Omental fat pad (tissue), 4 donors: ENCODE measurements around the gene UCP2. TPM values are rescaled to one million over a fixed set of nuclear protein-coding genes. Genes with fewer than 3 reads are reported as not detected.
"Not testable (repeated sequence)": the region's sequence is repeated elsewhere in the genome, so short reads cannot be mapped to it uniquely, and the experiment has no call there.

Experiments
- ATAC-seq: fragments of 150-250 bp; one replicate; pipeline ENCODE4 v1.9.1; 2016; ENCODE audit warnings: mild to moderate bottlenecking, moderate library complexity; ENCODE audit not compliant: low FRiP score
- DNase-seq: peaks from one replicate; pipeline ENCODE4 v3.0.0-alpha.2; 2019; ENCODE audit warnings: low spot score
- CTCF ChIP-seq, 3 donors: fragments of 450-650 bp; IDR thresholded peaks; one replicate each; pipeline ENCODE4 v1.5.1; 2016 to 2017; ENCODE audit warnings: antibody characterized with exemption in 3 of 3, mild to moderate bottlenecking in 3 of 3, moderate library complexity in 2 of 3
- total RNA-seq, 4 donors: library from RNA; depleted of rRNA; stranded (reverse); fragments of >200 nt; gene quantifications; one replicate each; pipeline ENCODE4 v1.1.0, GENCODE V29; 2016

The UCP2 gene
- total RNA-seq, 4 donors from 2014 or later, result 58.9 to 163 (median 131) TPM

GRCh38 chr11:73946798-73947458 is 35.7 kb downstream of the UCP2 start:
- ATAC-seq, result no peak
- TF ChIP-seq CTCF (IDR thresholded peaks at IDR 0.05), result no peak
- no peak for DNase-seq

GRCh38 chr11:73945396-73945795 is 37.2 kb downstream of the UCP2 start:
- DNase-seq (no peak), ATAC-seq (no peak)
- TF ChIP-seq CTCF (IDR thresholded peaks at IDR 0.05), result no peak

- no peak for TF ChIP-seq CTCF (IDR thresholded peaks at IDR 0.05)
- no peak for ATAC-seq
- no peak for DNase-seq
Observed at GRCh38 chr11:73944901-73945300, 37.7 kb downstream of the UCP2 start.

GRCh38 chr11:73944085-73944484 is 38.6 kb downstream of the UCP2 start:
- TF ChIP-seq CTCF (IDR thresholded peaks at IDR 0.05), result no peak
- DNase-seq (no peak), ATAC-seq (no peak)

GRCh38 chr11:73942010-73942409 is 40.6 kb downstream of the UCP2 start:
- ATAC-seq (no peak), DNase-seq (no peak)
- TF ChIP-seq CTCF (IDR thresholded peaks at IDR 0.05), result no peak

GRCh38 chr11:73940801-73941570 is 41.7 kb downstream of the UCP2 start:
- TF ChIP-seq CTCF (IDR thresholded peaks at IDR 0.05), result no peak
- DNase-seq, result no peak
- ATAC-seq, result no peak

- ATAC-seq, result no peak
- no peak for TF ChIP-seq CTCF (IDR thresholded peaks at IDR 0.05)
- DNase-seq, result no peak
Observed at GRCh38 chr11:73939096-73939495, 43.5 kb downstream of the UCP2 start.

GRCh38 chr11:73936047-73936446 is 46.6 kb downstream of the UCP2 start:
- ATAC-seq, DNase-seq: not testable (repeated sequence)
